GM12878 (cell line): Measurements from ENCODE around the gene PEAR1. TPM values are rescaled to one million over a fixed set of nuclear protein-coding genes. Genes with fewer than 3 reads are reported as not detected.

Experiments
- ATAC-seq: fragments of 200-7000 bp; cut with Tn5 transposase; 3 replicates; pipeline ENCODE4 v1.9.1; 2020; ENCODE audit warnings: mild to moderate bottlenecking, moderate library complexity
- BruUV-seq: library from RNA; stranded (reverse); fragments of 400-500 nt; replicated peaks from 2 replicates; lab custom pipeline; 2021; lab: Mats Ljungman, UMichigan
- CTCF ChIA-PET: fragments of 300-600 bp; sonication (Branson Sonifier 250); formaldehyde crosslinking; extraction: SDS; loops from one replicate; lab custom pipeline; 2021; ENCODE audit warnings: inconsistent platforms; lab: Yijun Ruan, JAX
- POLR2A ChIA-PET: fragments of 350-600 bp; formaldehyde crosslinking; extraction: SDS; loops from one replicate; lab custom pipeline; 2021; ENCODE audit warnings: inconsistent platforms; lab: Charles Lee
- RAD21 ChIA-PET: fragments of 300-600 bp; sonication (Branson Sonifier 250); formaldehyde crosslinking; loops from one replicate; lab custom pipeline; 2023; ENCODE audit warnings: antibody characterized with exemption; ENCODE audit not compliant: unreplicated experiment; lab: Charles Lee
- SMC1A ChIA-PET: fragments of 300-600 bp; sonication (Branson Sonifier 250); formaldehyde crosslinking; loops from one replicate; lab custom pipeline; 2023; ENCODE audit not compliant: unreplicated experiment, uncharacterized antibody; lab: Charles Lee
- DNase-seq: peaks from one replicate; pipeline ENCODE4 v3.0.0-alpha.2; 2011; ENCODE audit warnings: low read depth, low spot score
- FAIRE-seq: peaks from 3 replicates; lab custom pipeline; 2011; peaks lifted over from hg19 to GRCh38; lab: Jason Lieb, UNC
- H2AFZ ChIP-seq: 2 replicates; pipeline ENCODE4 v1.6.0; 2011; ENCODE audit warnings: low read depth, low read length, control low read depth; ENCODE audit not compliant: control insufficient read depth
- H3K27ac ChIP-seq: 2 replicates; pipeline ENCODE4 v1.5.1; 2011; ENCODE audit warnings: control low read depth; ENCODE audit not compliant: control insufficient read depth, insufficient read depth
- H3K27me3 ChIP-seq, 2 experiments: replicated peaks in 1 of 2; 2 replicates each; pipeline versions ENCODE4 v1.6.0 to v1.6.1; 2011; ENCODE audit warnings: low read length in 1 of 2; ENCODE audit not compliant: control insufficient read depth in 2 of 2, insufficient read depth in 2 of 2
- H3K36me3 ChIP-seq, 2 experiments: 2 replicates each; pipeline ENCODE4 v1.5.1; 2011; ENCODE audit warnings: low read length in 1 of 2; ENCODE audit not compliant: control insufficient read depth in 2 of 2, insufficient read depth in 2 of 2
- H3K4me1 ChIP-seq: 2 replicates; pipeline ENCODE4 v1.6.1; 2011; ENCODE audit warnings: mild to moderate bottlenecking, low read length, moderate library complexity, mixed read lengths; ENCODE audit not compliant: control insufficient read depth, insufficient read depth
- H3K4me2 ChIP-seq: 2 replicates; pipeline ENCODE4 v1.6.0; 2011; ENCODE audit warnings: control low read depth; ENCODE audit not compliant: control insufficient read depth, insufficient read depth
- H3K4me3 ChIP-seq: fragments of 200-600 bp; sonication (generic); 2 replicates; pipeline ENCODE4 v1.5.1; 2016
- H3K79me2 ChIP-seq: 2 replicates; pipeline ENCODE4 v1.6.0; 2011; ENCODE audit warnings: low read length; ENCODE audit not compliant: control insufficient read depth, insufficient read depth
- H3K9ac ChIP-seq: 2 replicates; pipeline ENCODE4 v1.8.0; 2011; ENCODE audit warnings: low read length, control low read depth, mixed read lengths; ENCODE audit not compliant: control insufficient read depth, insufficient read depth
- H3K9me3 ChIP-seq: replicated peaks from 3 replicates; pipeline ENCODE4 v1.5.1; 2011; ENCODE audit warnings: mild to moderate bottlenecking, low read length; ENCODE audit not compliant: control insufficient read depth, insufficient read depth
- H4K20me1 ChIP-seq: 2 replicates; pipeline ENCODE4 v1.6.0; 2011; ENCODE audit not compliant: control insufficient read depth, insufficient read depth
- BHLHE40 ChIP-seq, 2 experiments: fragments of 450-650 bp in 1 of 2; IDR thresholded peaks; 2 replicates each; pipeline ENCODE4 v1.6.1; 2011 to 2017; ENCODE audit warnings: low read depth in 2 of 2, borderline replicate concordance in 1 of 2, improper control_type of control experiment in 1 of 2, low read length in 1 of 2, mild to moderate bottlenecking in 1 of 2
- CHD4 ChIP-seq: fragments of 200-600 bp; sonication (generic); IDR thresholded peaks from 2 replicates; pipeline ENCODE4 v1.6.1; 2016; ENCODE audit warnings: mild to moderate bottlenecking
- EP300 ChIP-seq, 2 experiments: fragments of 150-350 bp in 1 of 2; IDR thresholded peaks; 2 replicates each; pipeline ENCODE4 v1.6.1; 2011 to 2012; ENCODE audit warnings: low read depth in 2 of 2, low read length in 2 of 2, borderline replicate concordance in 1 of 2, improper control_type of control experiment in 1 of 2, inconsistent platforms in 1 of 2; ENCODE audit not compliant: control insufficient read depth in 1 of 2
- FOXM1 ChIP-seq: IDR thresholded peaks from 2 replicates; pipeline ENCODE4 v1.6.1; 2012; ENCODE audit warnings: low read depth, mild to moderate bottlenecking, inconsistent platforms, low read length, moderate library complexity
- HDAC2 ChIP-seq: fragments of 200-600 bp; sonication (generic); IDR thresholded peaks from 2 replicates; pipeline ENCODE4 v1.6.1; 2017
- IKZF1 ChIP-seq: fragments of 450-650 bp; conservative IDR thresholded peaks from 2 replicates; pipeline ENCODE4 v1.6.1; 2017; ENCODE audit warnings: antibody characterized with exemption, mild to moderate bottlenecking
- MXI1 ChIP-seq: fragments of 150-350 bp; IDR thresholded peaks from 2 replicates; pipeline ENCODE4 v1.6.1; 2011; ENCODE audit warnings: low read depth, mild to moderate bottlenecking, inconsistent platforms, low read length, improper control_type of control experiment
- MYC ChIP-seq: IDR thresholded peaks from 2 replicates; pipeline ENCODE4 v1.6.1; 2011; ENCODE audit warnings: mild to moderate bottlenecking, low read length, moderate library complexity, inconsistent platforms; ENCODE audit not compliant: insufficient read depth, insufficient replicate concordance, insufficient read length, severe bottlenecking
- NR2F1 ChIP-seq: fragments of 450-650 bp; conservative IDR thresholded peaks from 2 replicates; pipeline ENCODE4 v1.6.1; 2017; ENCODE audit warnings: mild to moderate bottlenecking
- NRF1 ChIP-seq: conservative IDR thresholded peaks from 2 replicates; pipeline ENCODE4 v1.6.1; 2011; ENCODE audit warnings: mild to moderate bottlenecking, low read depth, low read length, improper control_type of control experiment
- PBX3 ChIP-seq: IDR thresholded peaks from 2 replicates; pipeline ENCODE4 v1.6.1; 2011; ENCODE audit warnings: mild to moderate bottlenecking, low read depth, low read length, moderate library complexity; ENCODE audit not compliant: insufficient replicate concordance
- PRDM15 ChIP-seq: fragments of 450-650 bp; formaldehyde crosslinking; IDR thresholded peaks from 2 replicates; pipeline ENCODE4 v1.4.0; 2020; ENCODE audit warnings: mild to moderate bottlenecking, moderate library complexity
- SMAD5 ChIP-seq: IDR thresholded peaks from 2 replicates; pipeline ENCODE4 v1.6.1; 2016; ENCODE audit warnings: antibody characterized with exemption, low read depth
- SP1 ChIP-seq: IDR thresholded peaks from one replicate; pipeline ENCODE4 v1.6.1; 2011; ENCODE audit warnings: low read depth, low read length
- SPI1 ChIP-seq: IDR thresholded peaks from 2 replicates; pipeline ENCODE4 v1.6.1; 2011; ENCODE audit warnings: low read depth, mild to moderate bottlenecking, low read length, moderate library complexity, borderline replicate concordance; ENCODE audit not compliant: insufficient read depth
- TCF7 ChIP-seq: IDR thresholded peaks from 2 replicates; pipeline ENCODE4 v1.6.1; 2014; ENCODE audit warnings: antibody characterized with exemption, borderline replicate concordance
- WRNIP1 ChIP-seq: IDR thresholded peaks from 2 replicates; pipeline ENCODE4 v1.6.1; 2011; ENCODE audit warnings: low read depth, low read length, improper control_type of control experiment, borderline replicate concordance
- ZNF384 ChIP-seq: IDR thresholded peaks from 2 replicates; pipeline ENCODE4 v1.6.1; 2012; ENCODE audit warnings: low read depth, mild to moderate bottlenecking, low read length, improper control_type of control experiment, borderline replicate concordance
- WGBS: methylation state at CpG from one replicate; pipeline ENCODE4 v1.1.6; 2016; ENCODE audit warnings: low lambda C conversion rate; ENCODE audit not compliant: insufficient replicate concordance, insufficient coverage; ENCODE audit errors: missing lambda C conversion rate; 5-methylcytosine and 5-hydroxymethylcytosine counted together
- in situ Hi-C: fragments of 300-500 bp; cut with MboI; formaldehyde crosslinking; loops from 9 replicates; pipeline ENCODE4 v1.14.3; 2018; ENCODE audit warnings: mixed read lengths
- intact Hi-C: fragments of 100-400 bp; cut with micrococcal nuclease; formaldehyde crosslinking; loops from one replicate; pipeline ENCODE4 v1.14.2; 2022; ENCODE audit not compliant: unreplicated experiment
- polyA plus RNA-seq, 11 experiments: library from polyadenylated mRNA; depleted of rRNA in 4 of 11; unstranded in 6 of 11; stranded (reverse) in 5 of 11; fragments of >200 nt; fragmentation: Nextera tagmentation in 4 of 11; fragmentation: Illumina TruSeq in 1 of 11; extraction: Ambion mirVana in 4 of 11; extraction: Trizol in 1 of 11; gene quantifications; 1 replicate in 1 of 11; 2 replicates in 10 of 11; pipeline versions ENCODE4 v1.2.1 to v1.2.3, GENCODE V29; 2011 to 2016; ENCODE audit warnings: inconsistent platforms in 2 of 11, missing spikeins in 2 of 11, low read depth in 1 of 11
- total RNA-seq, 4 experiments: library from RNA; depleted of rRNA in 3 of 4; stranded (reverse); fragments of >200 nt in 3 of 4; fragmentation: Illumina TruSeq in 1 of 4; extraction: Trizol in 1 of 4; gene quantifications; 2 replicates each; pipeline versions ENCODE4 v1.2.1 to v1.2.3, GENCODE V29; 2013 to 2021

Gene PEAR1
- total and polyA plus RNA-seq, 10 of the 15 experiments (the other 5 are each of a cell fraction or from before 2014, with no cell fraction given): not detected

- no peak overlapping the region for H3K27ac ChIP-seq
- H3K9ac ChIP-seq: no peak overlapping the region
- ChIA-PET POLR2A (no interaction called here), RAD21 (interaction anchor here (6.5 to 7.0 kb wide), 2 partner anchors 26 to 64 kb away, joined by 113 to 115 read pairs; no protein-coding TSS in a partner anchor), CTCF (interaction anchor here (1.2 to 9.4 kb wide), 6 partner anchors 25 to 173 kb away, joined by 3 to 248 read pairs (median 156); partner anchors contain the start of genes ISG20L2 and METTL25B), SMC1A (interaction anchor here (1.3 kb wide), 1 partner anchor 25 kb away, joined by 3 read pairs; no protein-coding TSS in a partner anchor)
- no peaks in the 10 kb centered on the region for H4K20me1 ChIP-seq
- no peak for DNase-seq
- H3K36me3 ChIP-seq: no peaks in the 10 kb centered on the region
- no peak for FAIRE-seq
- no peaks in the 10 kb centered on the region for H3K79me2 ChIP-seq
- H3K4me2 ChIP-seq: no peak overlapping the region; the same call in 1 of the 2 replicates
- intact Hi-C loops (no loop called here), in situ Hi-C loops (loop anchor here (5.0 kb wide), 2 partner anchors 61 to 176 kb away; no protein-coding TSS in a partner anchor)
- peaks cover 26% of the 10 kb centered on the region for H3K4me1 ChIP-seq
- H2AFZ ChIP-seq: no peak overlapping the region
- WGBS: 33% methylated on average over 7 of the region's 7 CpGs
- peaks cover 3 to 14% of the 10 kb centered on the region in 2 experiments for H3K27me3 ChIP-seq
- no peak overlapping the region for H3K4me3 ChIP-seq
- no peak for ATAC-seq
- no TSS peak for BruUV-seq
- H3K9me3 ChIP-seq: no peaks in the 10 kb centered on the region
- TF ChIP-seq NRF1 (no peak), FOXM1 (no peak), TCF7 (no peak), IKZF1 (no peak), EP300 (IDR thresholded peaks at IDR 0.05; ENCODE audit: borderline replicate concordance in 1 of 2, control insufficient read depth in 1 of 2, low read depth in 2 of 2, low read length in 2 of 2) (no peak), SP1 (no peak), MYC (no peak), HDAC2 (no peak), WRNIP1 (no peak), ZNF384 (no peak), PRDM15 (no peak), MXI1 (no peak), PBX3 (no peak), SMAD5 (no peak), SPI1 (no peak), CHD4 (no peak), NR2F1 (no peak), BHLHE40 (IDR thresholded peaks at IDR 0.05; ENCODE audit: borderline replicate concordance in 1 of 2, low read depth in 2 of 2, low read length in 1 of 2) (no peak)
Measured at GRCh38 chr1:156863631-156864030, 29.9 kb upstream of the PEAR1 start.
